ENCODE results near the gene ECI1. TPM values are rescaled to one million over a fixed set of nuclear protein-coding genes. Genes with fewer than 3 reads are reported as not detected.

The ECI1 gene
- total and polyA plus RNA-seq, 4 donors, result 28.4 to 66.0 (median 47.1) TPM

GRCh38 chr16:2199095-2199494 is 52.3 kb downstream of the ECI1 start:
- WGBS, 2 donors, result 76 to 79% methylated on average over 5 of the region's 5 CpGs
- Histone ChIP-seq H3K9me3 (ENCODE audit: control insufficient read depth, low read length) (no peaks in the 10 kb centered on the region), H3K27ac (ENCODE audit: low read depth in 1 of 2, low read length in 2 of 2) (no peak overlapping the region), H3K4me1 (ENCODE audit: control insufficient read depth in 1 of 2, insufficient read depth in 2 of 2, low read length in 2 of 2) (no peaks in the 10 kb centered on the region), H3K27me3 (ENCODE audit: control insufficient read depth in 1 of 2, insufficient read depth in 2 of 2, low read length in 1 of 2) (no peaks in the 10 kb centered on the region), H3K36me3 (ENCODE audit: control insufficient read depth in 1 of 2, insufficient read depth in 2 of 2, low read length in 1 of 2) (no peaks in the 10 kb centered on the region), H3K4me3 (ENCODE audit: low read length in 2 of 2) (no peak overlapping the region)
- no peak for DNase-seq
- ATAC-seq (ENCODE audit: low FRiP score), result no peak
- intact Hi-C loops (cut with DNase I), result no loop called here

DNA sequence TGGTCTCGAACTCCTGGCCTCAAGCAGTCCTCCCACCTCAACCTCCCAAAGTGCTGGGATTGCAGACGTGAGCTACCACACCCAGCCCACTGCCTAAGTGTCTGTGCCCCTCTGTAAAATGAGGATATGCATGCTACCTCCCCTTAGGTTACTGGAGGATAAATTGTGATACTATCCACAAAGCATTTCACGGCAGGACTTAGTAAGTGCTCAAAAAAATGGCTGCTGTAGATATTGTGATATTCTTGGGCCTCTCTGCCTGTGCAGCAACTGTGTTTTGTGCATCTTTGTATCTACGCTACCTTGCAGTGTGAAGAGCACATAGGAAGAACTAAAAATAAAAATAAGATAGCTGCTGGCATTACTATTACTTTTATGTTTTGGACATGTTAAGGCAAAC is 53.1 kb downstream of the ECI1 start:
- no peaks in the 10 kb centered on the region for H3K27me3 ChIP-seq (ENCODE audit: control insufficient read depth in 1 of 2, insufficient read depth in 2 of 2, low read length in 1 of 2)
- H3K4me1 ChIP-seq (ENCODE audit: control insufficient read depth in 1 of 2, insufficient read depth in 2 of 2, low read length in 2 of 2), result no peaks in the 10 kb centered on the region
- 67 to 73% methylated on average over 4 of the region's 4 CpGs for WGBS, 2 donors

GRCh38 chr16:2197765-2198164 is 53.6 kb downstream of the ECI1 start:
- no peaks in the 10 kb centered on the region for H3K27me3 ChIP-seq (ENCODE audit: control insufficient read depth in 1 of 2, insufficient read depth in 2 of 2, low read length in 1 of 2)

More for the DNA sequence above, 53.1 kb downstream of the ECI1 start:
- DNase-seq, result no peak
- no peak for ATAC-seq (ENCODE audit: low FRiP score)
- Histone ChIP-seq H3K9me3 (ENCODE audit: control insufficient read depth, low read length) (no peaks in the 10 kb centered on the region), H3K27ac (ENCODE audit: low read depth in 1 of 2, low read length in 2 of 2) (no peak overlapping the region), H3K36me3 (ENCODE audit: control insufficient read depth in 1 of 2, insufficient read depth in 2 of 2, low read length in 1 of 2) (no peaks in the 10 kb centered on the region), H3K4me3 (ENCODE audit: low read length in 2 of 2) (no peak overlapping the region)
- intact Hi-C loops (cut with DNase I), result no loop called here

DNA sequence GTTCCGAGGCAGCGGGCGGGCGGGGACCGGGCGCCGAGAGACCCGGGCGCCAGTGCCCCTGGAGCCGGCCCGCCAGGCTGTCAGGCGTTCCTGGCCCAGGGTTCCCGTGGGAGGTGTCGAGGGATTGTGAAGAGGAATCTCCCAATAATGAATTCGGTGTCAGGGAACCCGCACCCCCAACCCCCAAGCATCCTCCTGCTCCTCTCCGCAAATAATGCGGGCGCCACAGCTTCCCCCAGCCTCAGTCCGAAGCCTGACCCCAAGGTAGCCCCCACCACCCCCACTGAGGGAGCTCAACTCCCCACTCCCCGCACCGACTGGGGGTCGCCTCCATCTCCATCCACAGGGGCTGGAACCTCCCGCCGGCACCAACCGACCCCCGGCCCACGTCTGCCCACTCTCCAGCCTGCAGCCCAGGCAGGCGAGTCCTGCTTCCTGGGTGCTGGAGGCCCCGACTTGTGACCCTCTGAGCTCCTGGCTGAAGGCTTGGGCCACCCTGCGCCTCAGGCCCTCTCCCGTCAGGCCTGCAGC is 54.3 kb downstream of the ECI1 start:
- H3K36me3 ChIP-seq (ENCODE audit: control insufficient read depth in 1 of 2, insufficient read depth in 2 of 2, low read length in 1 of 2), result no peaks in the 10 kb centered on the region
- H3K27me3 ChIP-seq (ENCODE audit: control insufficient read depth in 1 of 2, insufficient read depth in 2 of 2, low read length in 1 of 2), result no peaks in the 10 kb centered on the region
- 27 to 30% methylated on average over 28 to 32 of the region's 32 CpGs for WGBS, 2 donors
- DNase-seq (no peak), ATAC-seq (ENCODE audit: low FRiP score) (no peak)
- intact Hi-C loops (cut with DNase I), result no loop called here
- peak overlapping the region in 1 of 2 donors; percentile 24 for H3K4me3 ChIP-seq (ENCODE audit: low read length in 2 of 2)
- no peaks in the 10 kb centered on the region for H3K9me3 ChIP-seq (ENCODE audit: control insufficient read depth, low read length)
- H3K4me1 ChIP-seq (ENCODE audit: control insufficient read depth in 1 of 2, insufficient read depth in 2 of 2, low read length in 2 of 2), result no peaks in the 10 kb centered on the region
- no peak overlapping the region for H3K27ac ChIP-seq (ENCODE audit: low read depth in 1 of 2, low read length in 2 of 2)

More at GRCh38 chr16:2197765-2198164, 53.6 kb downstream of the ECI1 start:
- Histone ChIP-seq H3K9me3 (ENCODE audit: control insufficient read depth, low read length) (no peaks in the 10 kb centered on the region), H3K4me3 (ENCODE audit: low read length in 2 of 2) (no peak overlapping the region), H3K36me3 (ENCODE audit: control insufficient read depth in 1 of 2, insufficient read depth in 2 of 2, low read length in 1 of 2) (no peaks in the 10 kb centered on the region), H3K27ac (ENCODE audit: low read depth in 1 of 2, low read length in 2 of 2) (no peak overlapping the region), H3K4me1 (ENCODE audit: control insufficient read depth in 1 of 2, insufficient read depth in 2 of 2, low read length in 2 of 2) (no peaks in the 10 kb centered on the region)
- WGBS, 2 donors, result 87 to 89% methylated on average over 5 to 6 of the region's 6 CpGs
- intact Hi-C loops (cut with DNase I), result no loop called here
- DNase-seq, result no peak
- ATAC-seq (ENCODE audit: low FRiP score), result no peak

DNA sequence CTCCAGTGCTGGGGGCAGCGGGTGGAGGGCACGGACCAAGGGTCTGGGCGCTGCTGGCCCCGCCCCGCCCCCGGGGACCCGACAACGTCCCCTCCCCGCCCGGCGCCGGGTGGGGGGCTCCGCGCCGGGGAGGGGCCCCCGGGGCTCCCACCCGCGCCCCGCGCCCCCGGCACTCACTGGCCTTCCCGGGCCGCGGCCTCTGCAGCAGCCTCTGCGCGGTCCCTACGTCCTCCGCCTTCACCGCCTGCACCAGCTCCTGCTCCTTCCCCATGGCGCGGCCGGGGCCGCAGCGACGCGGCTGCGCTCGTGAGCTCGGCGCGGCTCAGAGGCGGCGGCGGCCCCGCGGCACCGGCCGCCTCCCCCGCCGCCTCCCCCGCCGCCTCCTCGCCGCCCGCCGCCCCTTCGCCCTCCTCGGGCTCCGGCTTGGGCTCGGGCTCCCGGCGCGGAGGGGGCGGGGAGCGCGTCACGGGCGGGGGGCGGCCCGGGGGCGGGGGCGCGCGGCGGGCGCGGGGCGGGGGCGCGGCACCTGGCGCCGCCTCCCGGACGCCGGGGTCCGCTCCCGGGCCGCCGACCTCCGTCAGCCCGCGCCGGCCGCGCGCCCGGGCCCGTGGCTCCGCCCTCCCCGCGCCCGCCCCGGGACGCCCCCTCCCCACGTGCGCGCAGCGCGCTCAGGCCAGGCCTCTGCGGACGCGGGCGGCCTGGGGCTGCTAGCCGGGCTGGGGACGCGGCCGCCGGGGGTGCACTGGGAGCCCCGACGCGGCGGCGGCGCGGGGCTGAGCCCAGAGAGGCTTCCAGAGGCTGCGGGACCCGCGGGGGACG is 55.0 kb downstream of the ECI1 start, which contains the start of gene CASKIN1:
Gene CASKIN1, minus strand, starts transcription at position 444 of the 819 bp plus-strand sequence. Its CDS starts 173 bp downstream, at position 271.
- Histone ChIP-seq H3K27me3 (ENCODE audit: control insufficient read depth in 1 of 2, insufficient read depth in 2 of 2, low read length in 1 of 2) (no peaks in the 10 kb centered on the region), H3K27ac (ENCODE audit: low read depth in 1 of 2, low read length in 2 of 2) (no peak within 1 kb of the TSS), H3K9me3 (ENCODE audit: control insufficient read depth, low read length) (no peaks in the 10 kb centered on the region), H3K4me3 (ENCODE audit: low read length in 2 of 2) (peak within 1 kb of the TSS; percentile 24 to 44), H3K4me1 (ENCODE audit: control insufficient read depth in 1 of 2, insufficient read depth in 2 of 2, low read length in 2 of 2) (no peaks in the 10 kb centered on the region), H3K36me3 (ENCODE audit: control insufficient read depth in 1 of 2, insufficient read depth in 2 of 2, low read length in 1 of 2) (no peaks in the 10 kb centered on the region)
- DNase-seq, result no peak
- intact Hi-C loops (cut with DNase I), result no loop called here
- ATAC-seq (ENCODE audit: low FRiP score), result no peak
- WGBS, 2 donors, result 0 to 1% methylated on average over 4 to 129 of the region's 129 CpGs

DNA sequence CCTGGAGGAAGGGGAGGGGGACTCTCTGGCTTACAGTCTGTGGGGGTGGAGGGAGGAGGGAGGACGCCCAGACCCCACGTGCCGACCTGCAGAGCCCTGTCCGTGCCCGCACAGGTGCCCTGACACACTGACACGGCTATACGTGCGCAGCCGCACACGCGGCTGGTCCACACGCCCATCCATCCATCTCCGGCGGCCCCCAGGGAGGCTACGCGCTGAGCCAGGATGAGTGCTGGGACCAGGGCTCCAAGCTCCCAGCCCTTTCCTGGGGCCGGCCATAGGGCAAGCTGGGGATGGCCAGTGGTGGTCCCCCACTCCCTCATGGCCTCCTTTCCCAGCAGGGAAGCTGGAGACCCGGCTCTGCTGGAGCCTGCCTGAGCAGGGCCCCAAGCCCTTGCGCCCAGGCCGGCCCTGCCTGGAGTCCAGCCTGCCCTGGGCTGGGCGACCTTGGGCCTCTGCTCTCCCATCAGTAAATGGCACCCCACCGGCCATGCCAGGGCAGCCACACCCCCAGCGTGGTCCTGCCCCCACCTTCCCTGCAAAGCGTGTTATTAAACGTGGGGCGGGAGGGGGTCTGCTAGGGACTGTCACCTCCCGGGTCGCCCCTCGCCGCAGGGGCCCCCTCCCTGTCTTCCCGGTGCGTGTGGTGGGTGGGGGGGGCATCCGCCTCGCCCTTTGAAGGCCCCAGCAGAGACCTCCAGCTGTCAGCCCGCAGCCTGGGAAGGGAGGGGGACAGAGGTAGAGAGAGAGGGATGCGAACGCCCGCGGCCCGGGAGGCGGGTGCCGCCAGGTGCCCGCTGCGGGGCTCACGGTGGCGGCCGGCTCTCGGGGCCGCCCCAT is 55.8 kb downstream of the ECI1 start:
- ATAC-seq (ENCODE audit: low FRiP score), result no peak
- WGBS, 2 donors, result 6 to 18% methylated on average over 31 to 49 of the region's 49 CpGs
- no peaks in the 10 kb centered on the region for H3K27me3 ChIP-seq (ENCODE audit: control insufficient read depth in 1 of 2, insufficient read depth in 2 of 2, low read length in 1 of 2)
- no peak for DNase-seq
- H3K9me3 ChIP-seq (ENCODE audit: control insufficient read depth, low read length), result no peaks in the 10 kb centered on the region
- no peaks in the 10 kb centered on the region for H3K4me1 ChIP-seq (ENCODE audit: control insufficient read depth in 1 of 2, insufficient read depth in 2 of 2, low read length in 2 of 2)
- intact Hi-C loops (cut with DNase I), result no loop called here
- H3K36me3 ChIP-seq (ENCODE audit: control insufficient read depth in 1 of 2, insufficient read depth in 2 of 2, low read length in 1 of 2), result no peaks in the 10 kb centered on the region
- peak overlapping the region in 1 of 2 donors; percentile 24 for H3K4me3 ChIP-seq (ENCODE audit: low read length in 2 of 2)
- no peak overlapping the region for H3K27ac ChIP-seq (ENCODE audit: low read depth in 1 of 2, low read length in 2 of 2)

DNA sequence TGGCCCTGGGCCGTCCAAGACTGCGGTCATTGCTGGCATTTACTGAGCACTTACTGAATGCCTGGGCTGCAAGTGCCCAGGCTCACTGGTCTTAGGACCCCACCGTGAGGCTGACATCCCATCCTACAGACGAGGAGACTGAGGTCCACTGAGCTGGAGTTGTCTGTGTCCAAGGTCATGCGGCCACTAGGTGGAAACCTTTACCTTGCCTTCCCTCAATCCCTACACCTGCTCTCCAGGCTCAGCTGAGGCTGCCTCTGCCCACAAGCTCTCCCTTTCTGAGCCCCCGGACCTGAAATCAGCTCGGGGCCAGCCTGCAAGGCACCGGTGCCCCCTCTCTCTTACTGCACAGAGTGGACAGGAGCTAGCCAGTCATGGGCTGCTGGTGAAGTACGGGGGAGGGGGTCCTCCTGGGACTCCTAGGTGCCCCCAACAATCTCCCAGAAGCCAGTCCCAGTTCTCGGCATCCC is 56.5 kb downstream of the ECI1 start:
- Histone ChIP-seq H3K27ac (ENCODE audit: low read depth in 1 of 2, low read length in 2 of 2) (no peak overlapping the region), H3K27me3 (ENCODE audit: control insufficient read depth in 1 of 2, insufficient read depth in 2 of 2, low read length in 1 of 2) (no peaks in the 10 kb centered on the region), H3K9me3 (ENCODE audit: control insufficient read depth, low read length) (no peaks in the 10 kb centered on the region), H3K4me1 (ENCODE audit: control insufficient read depth in 1 of 2, insufficient read depth in 2 of 2, low read length in 2 of 2) (no peaks in the 10 kb centered on the region), H3K36me3 (ENCODE audit: control insufficient read depth in 1 of 2, insufficient read depth in 2 of 2, low read length in 1 of 2) (no peaks in the 10 kb centered on the region), H3K4me3 (ENCODE audit: low read length in 2 of 2) (no peak overlapping the region)
- WGBS, 2 donors, result 28 to 29% methylated on average over 10 of the region's 10 CpGs
- intact Hi-C loops (cut with DNase I), result no loop called here
- no peak for DNase-seq
- no peak for ATAC-seq (ENCODE audit: low FRiP score)

DNA sequence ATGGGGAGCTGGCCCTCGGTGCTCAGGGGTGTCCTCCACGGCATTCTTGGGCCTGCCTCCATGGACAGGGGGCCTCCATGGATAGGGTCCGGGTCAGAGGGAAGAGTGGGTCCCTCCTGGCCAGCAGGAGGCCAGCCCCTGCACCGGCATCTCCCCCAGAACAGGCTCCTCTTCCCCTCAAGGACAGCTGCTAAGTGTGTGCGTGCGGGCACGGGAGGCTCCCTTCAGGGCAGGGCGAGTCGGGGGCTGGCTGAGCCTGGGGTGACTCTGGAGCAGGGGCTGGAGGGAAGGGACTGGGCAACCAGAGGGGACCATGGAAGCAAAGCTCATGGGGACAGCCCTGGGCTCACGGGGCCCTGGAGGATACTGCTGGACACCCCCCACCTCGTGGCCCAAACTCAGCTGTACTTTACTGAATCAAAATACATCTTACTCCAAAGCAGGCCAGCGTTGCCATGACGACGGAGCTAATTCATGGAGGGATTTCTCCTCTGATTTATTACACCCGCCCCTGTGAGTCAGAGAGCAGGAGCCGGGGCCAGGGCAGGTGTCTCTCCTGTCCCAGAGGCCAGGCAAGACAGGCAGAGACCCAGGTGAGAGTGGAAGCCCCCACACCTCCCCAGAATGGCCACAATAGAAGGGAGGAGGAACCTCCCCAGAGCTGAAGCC is 57.1 kb downstream of the ECI1 start:
- 67 to 73% methylated on average over 15 to 16 of the region's 16 CpGs for WGBS, 2 donors
- no peak for ATAC-seq (ENCODE audit: low FRiP score)
- H3K27me3 ChIP-seq (ENCODE audit: control insufficient read depth in 1 of 2, insufficient read depth in 2 of 2, low read length in 1 of 2), result no peaks in the 10 kb centered on the region

More for the DNA sequence above, 57.1 kb downstream of the ECI1 start:
- no peaks in the 10 kb centered on the region for H3K4me1 ChIP-seq (ENCODE audit: control insufficient read depth in 1 of 2, insufficient read depth in 2 of 2, low read length in 2 of 2)
- H3K4me3 ChIP-seq (ENCODE audit: low read length in 2 of 2), result no peak overlapping the region
- no peaks in the 10 kb centered on the region for H3K36me3 ChIP-seq (ENCODE audit: control insufficient read depth in 1 of 2, insufficient read depth in 2 of 2, low read length in 1 of 2)
- no peaks in the 10 kb centered on the region for H3K9me3 ChIP-seq (ENCODE audit: control insufficient read depth, low read length)
- H3K27ac ChIP-seq (ENCODE audit: low read depth in 1 of 2, low read length in 2 of 2), result no peak overlapping the region
- intact Hi-C loops (cut with DNase I), result no loop called here
- no peak for DNase-seq

Data from aorta (tissue), 5 donors.